ACC112 (cell line): ENCODE measurements around the gene LINC01488.

Experiments used
- H2AFZ ChIP-seq: fragments of 200-600 bp; sonication (generic); one replicate; pipeline ENCODE4 v1.6.0; 2017; ENCODE audit warnings: antibody characterized with exemption, low read length; ENCODE audit not compliant: unreplicated experiment
- H3K27ac ChIP-seq: fragments of 200-600 bp; sonication (generic); 2 replicates; pipeline ENCODE4 v1.5.1; 2014; ENCODE audit warnings: low read depth, mild to moderate bottlenecking, antibody characterized with exemption, low read length, moderate library complexity
- H3K27me3 ChIP-seq: fragments of 200-600 bp; sonication (generic); 2 replicates; pipeline ENCODE4 v1.6.1; 2014; ENCODE audit warnings: mild to moderate bottlenecking, antibody characterized with exemption, low read length, moderate library complexity, mixed read lengths; ENCODE audit not compliant: insufficient read depth
- H3K36me3 ChIP-seq: fragments of 200-600 bp; sonication (generic); 2 replicates; pipeline ENCODE4 v1.6.1; 2016; ENCODE audit warnings: mild to moderate bottlenecking, antibody characterized with exemption, low read length, moderate library complexity, mixed read lengths; ENCODE audit not compliant: insufficient read depth
- H3K4me1 ChIP-seq: fragments of 200-600 bp; sonication (generic); one replicate; pipeline ENCODE4 v1.6.1; 2016; ENCODE audit warnings: low read length, mixed read lengths; ENCODE audit not compliant: insufficient read depth, unreplicated experiment, control insufficient read depth
- H3K4me3 ChIP-seq: fragments of 200-600 bp; sonication (generic); 2 replicates; pipeline ENCODE4 v1.5.1; 2014; ENCODE audit warnings: mild to moderate bottlenecking, low read depth, low read length
- H3K79me2 ChIP-seq: fragments of 200-600 bp; sonication (generic); one replicate; pipeline ENCODE4 v1.6.0; 2016; ENCODE audit warnings: low read length; ENCODE audit not compliant: control insufficient read depth, unreplicated experiment, insufficient read depth

Gene LINC01488

DNA sequence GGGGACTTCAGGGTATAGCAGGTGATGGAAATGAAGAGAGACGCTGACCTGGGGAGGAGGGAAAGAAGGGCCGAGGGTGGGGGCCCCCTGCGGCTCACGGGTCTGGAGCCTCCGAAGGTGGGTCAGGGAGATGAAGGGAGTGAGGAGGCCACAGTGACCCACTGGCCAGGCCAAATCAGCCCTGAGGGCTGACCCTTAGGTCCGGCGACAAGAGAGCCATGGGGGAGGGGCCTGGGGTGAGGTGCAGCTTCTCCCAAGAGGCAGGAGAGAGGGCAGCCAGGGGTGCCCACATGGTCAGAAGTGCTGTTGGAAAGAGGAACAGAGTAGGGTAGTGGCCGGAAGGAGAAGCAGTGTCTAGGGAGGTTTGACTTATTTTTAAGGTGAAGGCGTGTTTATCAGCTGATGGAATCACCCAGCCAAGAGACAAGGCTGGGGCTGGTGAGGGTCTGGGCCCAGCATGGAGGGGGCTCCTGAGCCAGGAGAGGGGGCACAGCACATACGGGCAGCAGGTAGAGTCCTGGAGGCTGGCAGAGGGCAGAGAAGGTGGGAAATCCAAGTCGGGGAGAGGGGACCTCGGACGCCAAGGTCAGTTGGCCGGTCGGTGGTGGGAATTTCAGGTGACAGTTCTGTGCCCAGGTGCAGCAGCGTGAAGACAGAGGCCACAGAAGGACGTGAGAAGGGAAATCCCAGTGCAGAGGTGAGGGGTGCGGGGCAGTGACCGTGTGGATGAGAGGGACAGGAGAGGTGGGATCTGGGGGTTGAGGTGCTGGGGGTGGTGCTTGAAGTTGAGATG lies 49.0 kb downstream of the LINC01488 start:
- no peaks in the 10 kb centered on the region for H3K27me3 ChIP-seq
- H2AFZ ChIP-seq: no peak overlapping the region
- H3K4me3 ChIP-seq: no peak overlapping the region
- no peak overlapping the region for H3K27ac ChIP-seq
- H3K4me1 ChIP-seq: no peaks in the 10 kb centered on the region
- H3K79me2 ChIP-seq: no peaks in the 10 kb centered on the region
- H3K36me3 ChIP-seq: no peaks in the 10 kb centered on the region

- H3K4me1 ChIP-seq: no peaks in the 10 kb centered on the region
- no peak overlapping the region for H3K4me3 ChIP-seq
- no peak overlapping the region for H3K27ac ChIP-seq
- H3K27me3 ChIP-seq: no peaks in the 10 kb centered on the region
- H3K79me2 ChIP-seq: no peaks in the 10 kb centered on the region
- H3K36me3 ChIP-seq: no peaks in the 10 kb centered on the region
- no peak overlapping the region for H2AFZ ChIP-seq
These were observed 49.7 kb downstream of the LINC01488 start for GRCh38 chr11:69531071-69531716.

- Histone ChIP-seq H3K27me3 (no peaks in the 10 kb centered on the region), H2AFZ (no peak overlapping the region), H3K4me3 (no peak overlapping the region), H3K36me3 (no peaks in the 10 kb centered on the region), H3K4me1 (no peaks in the 10 kb centered on the region), H3K27ac (no peak overlapping the region), H3K79me2 (no peaks in the 10 kb centered on the region)
These were observed 50.2 kb downstream of the LINC01488 start for GRCh38 chr11:69531717-69532088.

DNA sequence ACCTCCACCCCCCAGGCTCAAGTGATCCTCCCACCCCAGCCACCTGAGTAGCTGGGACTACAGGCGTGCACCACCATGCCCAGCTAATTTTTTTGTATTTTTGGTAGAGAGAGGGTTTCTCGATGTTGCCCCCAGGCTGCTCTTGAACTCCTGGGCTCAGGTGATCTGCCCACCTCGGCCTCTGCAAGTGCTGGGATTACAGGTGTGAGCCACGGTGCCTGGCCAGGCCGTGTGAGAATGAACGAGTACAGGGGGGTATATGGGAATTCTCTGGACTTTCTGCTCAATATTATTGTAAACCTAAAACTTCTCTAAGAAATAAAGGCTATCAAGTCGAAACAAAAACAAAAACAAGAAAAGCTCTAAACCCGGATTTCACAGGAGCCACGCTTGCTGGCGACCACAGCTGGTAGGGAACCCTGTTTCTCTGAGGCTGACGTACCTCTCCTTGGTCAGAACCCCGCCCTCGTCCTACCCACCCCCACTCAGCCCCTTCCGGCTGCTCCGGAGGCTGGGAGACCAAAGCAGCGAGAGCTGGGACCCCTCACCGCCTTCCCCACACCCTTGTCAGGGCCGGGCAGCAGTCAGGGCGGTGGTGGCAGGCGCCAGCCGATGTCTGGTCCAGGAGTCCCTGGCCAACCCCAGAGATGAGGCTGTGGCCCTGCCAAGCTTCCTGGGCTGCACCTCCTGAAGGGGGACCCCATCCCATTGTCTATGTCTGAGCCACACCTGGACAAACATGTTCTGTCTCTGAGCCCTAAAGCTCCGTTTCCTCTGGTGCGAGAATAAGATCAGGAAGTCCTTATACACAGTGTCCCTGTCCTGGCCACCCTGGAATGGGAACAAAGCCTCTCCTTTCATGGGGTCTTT lies 52.1 kb downstream of the LINC01488 start:
- Histone ChIP-seq H3K4me1 (no peaks in the 10 kb centered on the region), H3K27ac (no peak overlapping the region), H3K4me3 (no peak overlapping the region), H3K27me3 (no peaks in the 10 kb centered on the region), H3K79me2 (no peaks in the 10 kb centered on the region), H3K36me3 (no peaks in the 10 kb centered on the region), H2AFZ (no peak overlapping the region)

GRCh38 chr11:69534166-69534530 lies 52.7 kb downstream of the LINC01488 start:
- Histone ChIP-seq H3K79me2 (no peaks in the 10 kb centered on the region), H3K27me3 (no peaks in the 10 kb centered on the region), H3K36me3 (no peaks in the 10 kb centered on the region), H2AFZ (no peak overlapping the region), H3K27ac (no peak overlapping the region), H3K4me1 (no peaks in the 10 kb centered on the region), H3K4me3 (no peak overlapping the region)

DNA sequence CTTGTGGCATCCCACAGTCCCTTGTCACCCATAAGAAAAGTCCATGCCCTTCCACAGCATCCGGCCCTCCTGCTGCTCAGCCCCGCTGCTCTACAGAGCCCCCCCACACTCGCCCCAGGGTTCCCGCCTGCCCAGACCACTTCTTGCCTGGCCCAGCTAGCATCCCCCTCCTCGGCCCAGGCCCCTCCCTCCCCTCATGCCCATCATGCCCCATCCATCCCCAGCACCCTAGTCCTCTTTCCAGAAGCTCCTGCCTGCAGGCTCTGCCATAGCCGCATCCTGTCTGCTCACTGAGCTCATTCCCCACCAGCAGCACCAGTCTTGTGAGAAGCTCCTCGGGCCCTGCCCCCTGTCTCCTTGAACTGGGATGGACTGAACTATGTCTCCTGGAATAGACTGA lies 54.4 kb downstream of the LINC01488 start:
- Histone ChIP-seq H3K27me3 (no peaks in the 10 kb centered on the region), H3K79me2 (no peaks in the 10 kb centered on the region), H2AFZ (no peak overlapping the region), H3K27ac (no peak overlapping the region), H3K4me3 (no peak overlapping the region), H3K36me3 (no peaks in the 10 kb centered on the region), H3K4me1 (no peaks in the 10 kb centered on the region)

DNA sequence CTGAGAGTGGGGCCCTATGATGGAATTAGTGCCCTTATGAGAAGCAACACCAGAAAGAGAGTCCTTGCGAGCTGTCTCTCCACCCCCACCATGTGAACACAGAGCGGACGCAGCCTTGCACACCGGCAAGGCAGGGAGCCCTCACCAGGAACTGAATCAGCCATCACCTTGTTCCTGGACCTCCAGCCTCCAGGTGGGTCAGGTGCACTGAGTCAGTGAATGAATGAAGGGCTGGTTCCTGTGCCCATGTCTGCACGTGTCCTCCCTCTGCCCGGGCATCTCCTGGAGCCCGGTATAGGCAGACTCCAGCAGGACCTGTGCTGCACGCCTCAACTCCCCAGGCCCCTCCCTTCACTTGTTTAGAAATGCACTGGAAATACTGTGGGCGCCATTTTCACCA lies 54.9 kb downstream of the LINC01488 start:
- no peak overlapping the region for H2AFZ ChIP-seq
- H3K79me2 ChIP-seq: no peaks in the 10 kb centered on the region
- peaks cover 5% of the 10 kb centered on the region for H3K4me1 ChIP-seq
- no peaks in the 10 kb centered on the region for H3K36me3 ChIP-seq
- H3K27me3 ChIP-seq: no peaks in the 10 kb centered on the region
- H3K27ac ChIP-seq: no peak overlapping the region
- H3K4me3 ChIP-seq: no peak overlapping the region

GRCh38 chr11:69537126-69537525 lies 55.7 kb downstream of the LINC01488 start:
- no peaks in the 10 kb centered on the region for H3K27me3 ChIP-seq
- H3K79me2 ChIP-seq: no peaks in the 10 kb centered on the region
- H3K36me3 ChIP-seq: no peaks in the 10 kb centered on the region
- H3K4me1 ChIP-seq: peaks cover 12% of the 10 kb centered on the region
- H3K27ac ChIP-seq: no peak overlapping the region
- no peak overlapping the region for H2AFZ ChIP-seq
- no peak overlapping the region for H3K4me3 ChIP-seq

DNA sequence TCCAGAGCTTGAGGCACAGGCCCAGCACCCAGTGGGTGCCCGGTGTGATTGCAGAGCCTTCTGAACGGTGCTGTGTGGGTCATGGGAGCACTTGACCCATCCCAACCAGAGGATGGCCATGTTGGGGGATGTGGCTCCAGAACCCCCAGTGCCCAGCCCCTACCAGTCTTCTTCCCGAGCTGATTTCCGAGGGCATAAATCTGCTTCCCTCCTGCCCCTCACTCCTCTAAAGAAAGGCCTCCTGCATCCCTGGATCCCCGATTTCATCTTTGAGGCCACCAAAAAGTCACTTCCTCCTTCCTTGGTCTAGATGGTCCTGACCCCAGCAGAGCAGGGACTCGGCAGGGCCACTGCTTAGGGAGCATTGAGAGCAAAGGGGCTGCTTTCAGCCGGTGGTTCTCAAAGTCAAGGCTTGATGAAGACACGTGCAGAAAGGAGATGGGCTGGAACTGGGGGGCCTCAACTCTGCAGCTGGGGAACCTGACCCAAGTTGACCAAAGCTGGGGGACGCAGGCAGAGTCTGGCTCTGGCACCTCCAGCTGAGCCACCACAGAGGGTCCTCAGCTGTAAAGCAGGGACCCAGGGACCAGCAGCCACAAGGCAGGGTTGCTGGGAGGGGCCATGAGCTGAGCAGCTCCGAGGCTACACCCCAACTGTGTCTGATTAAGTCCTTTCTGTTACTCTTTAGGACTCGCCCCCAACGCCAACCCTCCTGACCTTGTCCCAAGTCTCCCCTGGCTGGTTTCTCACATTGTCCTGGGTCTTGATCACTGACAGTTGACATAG lies 56.6 kb downstream of the LINC01488 start:
- H3K4me1 ChIP-seq: peaks cover 12% of the 10 kb centered on the region

DNA sequence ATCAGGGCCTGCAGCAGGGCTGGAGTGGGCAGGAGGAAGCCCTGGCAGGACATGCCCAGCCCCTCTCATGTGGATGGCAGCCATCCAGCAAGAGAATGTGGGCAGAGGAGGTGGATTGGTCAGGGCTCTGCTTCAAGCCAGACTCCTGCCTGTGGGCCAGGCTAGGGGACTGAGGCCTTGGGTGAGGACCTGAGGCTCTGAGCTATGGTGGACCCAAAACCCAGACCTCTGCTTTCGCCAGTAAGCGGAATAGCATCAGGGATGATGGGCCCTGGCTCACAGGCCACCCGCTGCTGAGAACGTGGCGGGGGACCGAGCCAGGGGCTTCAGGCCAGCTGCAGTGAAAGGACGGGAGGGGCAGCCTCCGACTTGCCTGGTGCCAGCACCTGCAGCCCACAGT lies 57.4 kb downstream of the LINC01488 start:
- H3K4me1 ChIP-seq: peaks cover 12% of the 10 kb centered on the region
- no peaks in the 10 kb centered on the region for H3K79me2 ChIP-seq
- H3K27me3 ChIP-seq: no peaks in the 10 kb centered on the region
- H2AFZ ChIP-seq: no peak overlapping the region
- H3K36me3 ChIP-seq: no peaks in the 10 kb centered on the region
- H3K4me3 ChIP-seq: no peak overlapping the region
- no peak overlapping the region for H3K27ac ChIP-seq

More for the DNA sequence above, 56.6 kb downstream of the LINC01488 start:
- Histone ChIP-seq H3K4me3 (no peak overlapping the region), H3K27me3 (no peaks in the 10 kb centered on the region), H3K27ac (no peak overlapping the region), H3K79me2 (no peaks in the 10 kb centered on the region), H3K36me3 (no peaks in the 10 kb centered on the region), H2AFZ (no peak overlapping the region)
